ENCODE results near the gene ADGRE2.
"Not testable (repeated sequence)": the region's sequence is repeated elsewhere in the genome, so short reads cannot be mapped to it uniquely, and the experiment has no call there.

ADGRE2 gene

GRCh38 chr19:14779151-14779550 is 791 bp upstream of the ADGRE2 start:
- no peak for DNase-seq (ENCODE audit: low read depth)

GRCh38 chr19:14777645-14778044 is 715 bp downstream of the ADGRE2 start:
- not testable (repeated sequence) for DNase-seq (ENCODE audit: low read depth)

DNA sequence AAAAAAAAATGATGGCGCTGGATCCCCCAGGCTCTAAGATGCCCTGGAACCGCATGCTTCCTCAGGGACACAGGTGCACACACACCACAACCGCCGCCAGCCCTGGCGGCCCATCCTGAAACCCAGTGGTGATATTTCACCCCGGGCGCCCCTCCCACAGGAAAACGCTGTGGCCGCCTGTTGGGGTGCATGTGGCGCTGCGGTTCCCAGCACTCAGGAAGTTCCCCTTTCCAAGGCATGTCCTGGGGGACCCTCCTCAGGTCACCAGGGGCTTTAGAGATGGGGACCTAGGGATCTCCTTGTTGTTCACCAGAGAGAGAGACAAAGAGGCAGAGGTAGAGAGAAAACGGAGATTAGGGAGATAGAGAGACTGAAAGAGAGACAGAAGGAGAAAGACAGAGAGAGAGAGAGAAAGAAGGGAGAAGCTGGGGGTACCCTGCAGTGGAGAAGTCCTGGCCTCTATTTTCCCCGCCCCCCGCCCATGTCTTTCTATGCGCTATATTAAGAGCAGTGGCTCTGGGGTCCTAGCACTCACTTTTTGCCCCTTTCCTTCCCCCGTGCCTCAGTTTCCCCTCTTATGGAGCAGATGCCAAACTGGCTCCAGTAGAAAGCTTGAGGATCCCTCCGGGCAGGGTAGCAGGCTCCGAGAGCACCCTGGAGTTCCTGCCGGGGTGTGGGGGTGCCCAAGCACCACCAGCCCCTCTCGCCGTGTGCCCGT is 2.3 kb downstream of the ADGRE2 start:
- no peak for DNase-seq (ENCODE audit: low read depth)

DNA sequence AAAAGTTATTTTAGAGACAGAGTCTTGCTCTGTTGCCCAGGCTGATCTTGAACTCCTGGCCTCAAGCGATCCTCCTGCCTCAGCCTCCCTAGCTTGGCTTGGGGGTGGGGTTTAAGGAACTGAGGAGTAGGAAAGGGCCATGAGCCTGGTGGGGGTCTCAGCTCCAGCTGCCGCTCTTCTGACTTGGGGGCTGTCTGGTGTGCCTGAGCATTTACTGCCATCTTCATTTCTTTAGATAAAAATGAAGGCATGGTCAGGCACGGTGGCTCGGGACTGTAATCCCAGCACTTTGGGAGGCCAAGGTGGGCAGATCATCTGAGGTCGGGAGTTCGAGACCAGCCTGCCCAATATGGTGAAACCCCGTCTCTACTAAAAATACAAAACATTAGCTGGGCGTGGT is 3.0 kb downstream of the ADGRE2 start:
- not testable (repeated sequence) for DNase-seq (ENCODE audit: low read depth)

GRCh38 chr19:14774373-14774772 is 4.0 kb downstream of the ADGRE2 start:
- DNase-seq (ENCODE audit: low read depth): no peak

DNA sequence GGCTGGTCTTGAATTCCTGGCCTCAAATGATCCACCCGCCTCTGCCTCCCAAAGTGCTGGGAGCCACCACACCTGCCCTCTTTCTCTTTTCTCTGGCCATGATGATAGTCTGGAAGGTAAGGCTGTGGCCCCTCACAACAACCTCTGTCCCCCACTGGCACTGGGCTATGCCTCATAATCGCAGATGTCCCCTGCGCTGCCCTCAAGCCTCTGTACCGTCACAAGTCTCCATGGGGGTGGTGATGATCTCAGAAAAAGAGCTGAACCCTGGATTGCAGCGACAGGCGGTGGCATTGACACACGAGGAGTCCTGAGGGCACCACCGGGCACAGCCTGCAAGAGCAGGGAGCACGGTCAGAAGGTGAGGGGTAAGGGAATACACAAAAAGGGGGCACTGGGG is 4.6 kb downstream of the ADGRE2 start:
- not testable (repeated sequence) for DNase-seq (ENCODE audit: low read depth)

- DNase-seq (ENCODE audit: low read depth): no peak
Observed at GRCh38 chr19:14772995-14773394, 5.4 kb downstream of the ADGRE2 start.

- DNase-seq (ENCODE audit: low read depth): no peak
Observed at GRCh38 chr19:14772467-14772866, 5.9 kb downstream of the ADGRE2 start.

GRCh38 chr19:14770944-14771839 is 7.2 kb downstream of the ADGRE2 start:
- DNase-seq (ENCODE audit: low read depth): no peak

DNA sequence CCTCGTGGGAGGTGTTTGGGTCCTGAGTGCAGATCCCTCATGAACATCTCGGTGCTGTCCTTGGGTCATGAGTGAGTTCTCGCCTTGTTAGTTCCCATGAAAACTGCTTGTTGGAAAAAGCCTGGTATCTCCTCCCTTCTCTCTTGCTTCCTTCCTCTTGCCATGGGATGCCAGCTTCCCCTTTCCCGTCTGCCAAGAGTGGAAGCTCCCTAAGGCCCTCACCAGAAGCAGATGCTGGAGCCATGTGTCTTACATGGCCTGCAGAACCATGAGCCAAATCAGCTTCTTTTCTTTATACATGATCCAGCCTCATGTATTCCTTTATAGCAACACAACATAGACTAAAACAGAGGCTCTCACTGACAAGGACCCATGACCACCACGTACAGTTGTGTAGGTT is 8.2 kb downstream of the ADGRE2 start:
- DNase-seq (ENCODE audit: low read depth): no peak

GRCh38 chr19:14769201-14769600 is 9.2 kb downstream of the ADGRE2 start:
- DNase-seq (ENCODE audit: low read depth): no peak

GRCh38 chr19:14768001-14768400 is 10.4 kb downstream of the ADGRE2 start:
- no peak for DNase-seq (ENCODE audit: low read depth)

DNA sequence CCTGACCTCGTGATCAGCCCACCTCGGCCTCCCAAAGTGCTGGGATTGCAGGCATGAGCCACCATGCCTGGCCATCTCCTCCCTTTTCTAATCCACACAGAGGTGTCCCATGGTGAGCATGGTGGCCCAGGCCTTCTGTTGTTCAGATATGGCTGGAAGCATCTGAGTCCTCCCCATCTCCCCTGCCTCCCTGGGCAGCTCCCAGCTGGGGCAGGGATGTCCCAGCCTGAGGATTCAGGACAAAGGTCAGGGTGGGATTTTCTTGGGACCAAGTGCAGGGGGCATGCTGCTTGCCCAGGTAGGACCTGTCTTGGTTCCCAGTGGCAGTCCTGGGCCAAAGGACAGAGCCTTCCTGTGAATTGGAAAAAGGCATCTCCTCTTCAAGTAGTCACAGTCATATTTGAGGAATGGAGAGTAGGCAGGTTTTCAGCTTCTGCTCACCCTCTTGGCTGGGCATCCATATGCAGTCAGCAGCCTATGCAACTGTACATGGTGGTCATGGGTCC is 10.8 kb downstream of the ADGRE2 start:
- DNase-seq (ENCODE audit: low read depth): no peak

GRCh38 chr19:14765841-14766240 is 12.5 kb downstream of the ADGRE2 start:
- DNase-seq (ENCODE audit: low read depth): not testable (repeated sequence)

GRCh38 chr19:14765403-14765802 is 13.0 kb downstream of the ADGRE2 start:
- not testable (repeated sequence) for DNase-seq (ENCODE audit: low read depth)

- DNase-seq (ENCODE audit: low read depth): no peak
Observed at GRCh38 chr19:14764401-14764800, 14.0 kb downstream of the ADGRE2 start.

GRCh38 chr19:14763497-14764145 is 14.7 kb downstream of the ADGRE2 start:
- DNase-seq (ENCODE audit: low read depth): no peak

DNA sequence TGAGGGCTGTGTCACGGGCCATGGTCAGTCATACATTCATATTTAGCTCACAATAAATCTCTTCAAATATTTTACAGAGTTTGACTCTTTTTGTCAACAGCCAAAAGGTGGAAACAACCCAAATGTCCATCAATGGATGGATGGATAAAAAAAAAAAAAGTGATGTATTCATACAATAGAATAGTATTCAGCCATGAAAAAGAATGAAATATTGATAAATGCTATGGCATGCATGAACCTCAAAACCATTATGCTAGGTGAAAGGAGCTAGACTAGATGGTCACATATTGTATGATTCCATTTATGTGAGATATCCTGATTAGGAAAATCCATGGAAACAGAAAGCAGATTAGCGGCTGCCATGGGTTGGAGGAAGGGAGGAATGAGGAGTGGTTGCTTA is 16.2 kb downstream of the ADGRE2 start:
- DNase-seq (ENCODE audit: low read depth): no peak

DNA sequence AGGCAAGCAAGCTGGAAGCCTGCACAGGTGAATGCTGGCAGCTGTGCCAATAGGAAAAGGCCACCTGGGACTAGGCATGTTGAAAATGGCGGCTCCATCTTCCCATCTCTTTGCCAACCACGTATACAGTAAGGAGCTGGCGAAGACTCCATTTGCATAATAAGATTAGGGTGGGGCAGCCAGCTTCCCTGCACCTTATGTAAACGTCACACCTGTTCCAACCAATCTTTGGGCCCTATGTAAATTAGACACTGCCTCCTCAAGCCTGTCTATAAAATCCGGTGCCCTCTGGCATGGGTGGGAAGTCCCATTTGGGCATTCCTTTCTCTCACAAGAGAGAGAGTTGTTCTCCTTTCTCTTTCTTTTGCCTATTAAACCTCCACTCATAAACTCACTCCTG is 16.8 kb downstream of the ADGRE2 start:
- no peak for DNase-seq (ENCODE audit: low read depth)

DNA sequence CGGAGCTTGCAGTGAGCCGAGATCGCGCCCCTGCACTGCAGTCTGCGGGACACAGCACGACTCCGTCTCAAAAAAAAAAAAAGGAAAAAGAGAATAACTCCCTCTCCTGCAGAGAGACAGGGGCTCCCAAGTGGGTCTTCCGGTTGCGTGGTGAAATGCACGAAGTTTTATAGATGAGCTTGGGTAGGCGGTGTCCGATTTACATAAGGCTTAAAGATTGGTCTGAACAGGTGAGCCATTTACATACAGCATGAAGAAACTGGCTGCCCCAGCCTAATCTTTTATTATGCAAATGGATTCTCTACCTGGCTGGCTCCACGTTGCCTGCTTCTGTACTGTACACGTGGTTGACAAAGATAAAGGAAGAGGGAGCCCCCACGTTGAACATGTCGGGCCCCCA is 19.5 kb downstream of the ADGRE2 start:
- no peak for DNase-seq (ENCODE audit: low read depth)

DNA sequence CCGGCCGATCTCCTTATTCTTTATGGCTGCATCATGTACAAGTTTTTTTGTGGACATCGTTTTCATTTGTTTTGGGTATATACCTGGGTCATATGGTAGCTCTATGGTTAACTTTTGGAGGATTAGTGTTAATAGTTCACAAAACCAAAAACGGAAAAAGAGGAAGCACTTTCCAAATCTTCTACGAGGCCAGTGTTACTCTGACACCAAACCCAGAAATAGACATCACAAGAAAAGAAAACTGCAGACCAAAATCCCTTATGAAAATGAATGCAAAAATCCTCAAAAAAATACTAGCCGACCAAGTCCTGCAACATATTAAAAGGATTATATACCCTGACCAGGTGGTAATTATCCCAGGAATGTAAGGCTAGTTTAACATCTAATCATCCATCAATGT is 29.8 kb downstream of the ADGRE2 start:
- DNase-seq (ENCODE audit: low read depth): no peak

- DNase-seq (ENCODE audit: low read depth): no peak
Observed at GRCh38 chr19:14746886-14747285, 31.5 kb downstream of the ADGRE2 start.

GRCh38 chr19:14735915-14736314 is 42.4 kb downstream of the ADGRE2 start:
- no peak for DNase-seq (ENCODE audit: low read depth)
